Superior temporal gyrus (tissue), 1 donor: Measurements from ENCODE around the gene LUZP2.
"Not testable (repeated sequence)": the region's sequence is repeated elsewhere in the genome, so short reads cannot be mapped to it uniquely, and the experiment has no call there.

ENCODE experiments used
- DNase-seq: peaks from one replicate; pipeline ENCODE4 v3.0.0-alpha.2; 2016; ENCODE audit errors: extremely low spot score

LUZP2 gene

GRCh38 chr11:24820541-24820940 lies 323.7 kb downstream of the LUZP2 start:
- DNase-seq, result no peak

- no peak for DNase-seq
These were observed 332.2 kb downstream of the LUZP2 start for GRCh38 chr11:24828938-24829605.

- no peak for DNase-seq
These were observed 336.7 kb downstream of the LUZP2 start for GRCh38 chr11:24833573-24833972.

- no peak for DNase-seq
These were observed 340.3 kb downstream of the LUZP2 start for GRCh38 chr11:24837112-24837511.

- DNase-seq, result no peak
These were observed 345.5 kb downstream of the LUZP2 start for GRCh38 chr11:24842308-24842707.

GRCh38 chr11:24844406-24844805 lies 347.6 kb downstream of the LUZP2 start:
- no peak for DNase-seq

GRCh38 chr11:24848857-24849256 lies 352.0 kb downstream of the LUZP2 start:
- DNase-seq, result no peak

GRCh38 chr11:24855951-24856350 lies 359.1 kb downstream of the LUZP2 start:
- DNase-seq, result no peak

- DNase-seq, result no peak
These were observed 363.0 kb downstream of the LUZP2 start for GRCh38 chr11:24859801-24860300.

GRCh38 chr11:24861440-24861839 lies 364.6 kb downstream of the LUZP2 start:
- DNase-seq, result no peak

- DNase-seq, result no peak
These were observed 369.9 kb downstream of the LUZP2 start for GRCh38 chr11:24866743-24867142.

- DNase-seq, result no peak
These were observed 373.2 kb downstream of the LUZP2 start for GRCh38 chr11:24870048-24870447.

GRCh38 chr11:24872186-24872585 lies 375.3 kb downstream of the LUZP2 start:
- DNase-seq, result no peak

- DNase-seq, result no peak
These were observed 375.9 kb downstream of the LUZP2 start for GRCh38 chr11:24872651-24873311.

GRCh38 chr11:24880962-24881361 lies 384.1 kb downstream of the LUZP2 start:
- DNase-seq, result no peak

- DNase-seq, result no peak
These were observed 388.8 kb downstream of the LUZP2 start for GRCh38 chr11:24885580-24886173.

- no peak for DNase-seq
These were observed 390.2 kb downstream of the LUZP2 start for GRCh38 chr11:24886880-24887619.

GRCh38 chr11:24890426-24890825 lies 393.6 kb downstream of the LUZP2 start:
- no peak for DNase-seq

GRCh38 chr11:24891845-24892492 lies 395.1 kb downstream of the LUZP2 start:
- not testable (repeated sequence) for DNase-seq

GRCh38 chr11:24896118-24896835 lies 399.4 kb downstream of the LUZP2 start:
- no peak for DNase-seq

GRCh38 chr11:24900514-24900913 lies 403.7 kb downstream of the LUZP2 start:
- no peak for DNase-seq
